RKO (cell line): ENCODE results near the gene PPP3R2.

Source experiments
- DNase-seq: peaks from one replicate; pipeline ENCODE4 v3.0.0-alpha.2; 2016; ENCODE audit warnings: low spot score

Gene PPP3R2, protein sequence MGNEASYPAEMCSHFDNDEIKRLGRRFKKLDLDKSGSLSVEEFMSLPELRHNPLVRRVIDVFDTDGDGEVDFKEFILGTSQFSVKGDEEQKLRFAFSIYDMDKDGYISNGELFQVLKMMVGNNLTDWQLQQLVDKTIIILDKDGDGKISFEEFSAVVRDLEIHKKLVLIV

DNA sequence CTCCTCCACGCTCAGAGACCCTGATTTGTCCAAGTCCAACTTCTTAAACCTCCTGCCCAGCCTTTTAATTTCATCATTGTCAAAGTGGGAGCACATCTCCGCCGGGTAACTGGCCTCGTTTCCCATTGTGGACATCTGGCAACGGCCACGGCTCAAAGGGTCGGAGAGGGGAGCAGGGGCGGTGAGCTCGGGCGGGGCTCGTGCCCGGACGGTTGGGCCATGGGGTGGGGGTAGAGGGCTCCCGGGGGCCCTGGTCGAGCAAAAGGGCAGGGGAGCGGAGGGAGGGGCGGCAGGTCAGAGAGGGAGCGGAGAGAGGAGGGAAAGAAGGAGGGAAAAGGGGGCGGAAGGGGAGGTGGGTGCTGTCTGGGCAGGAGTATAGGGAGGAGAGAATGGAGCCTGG lies at the start of gene PPP3R2:
PPP3R2 (minus strand) TSS at position 174 of the 400 bp plus-strand sequence; CDS start at position 126, 48 bp downstream.
- no peak for DNase-seq

DNA sequence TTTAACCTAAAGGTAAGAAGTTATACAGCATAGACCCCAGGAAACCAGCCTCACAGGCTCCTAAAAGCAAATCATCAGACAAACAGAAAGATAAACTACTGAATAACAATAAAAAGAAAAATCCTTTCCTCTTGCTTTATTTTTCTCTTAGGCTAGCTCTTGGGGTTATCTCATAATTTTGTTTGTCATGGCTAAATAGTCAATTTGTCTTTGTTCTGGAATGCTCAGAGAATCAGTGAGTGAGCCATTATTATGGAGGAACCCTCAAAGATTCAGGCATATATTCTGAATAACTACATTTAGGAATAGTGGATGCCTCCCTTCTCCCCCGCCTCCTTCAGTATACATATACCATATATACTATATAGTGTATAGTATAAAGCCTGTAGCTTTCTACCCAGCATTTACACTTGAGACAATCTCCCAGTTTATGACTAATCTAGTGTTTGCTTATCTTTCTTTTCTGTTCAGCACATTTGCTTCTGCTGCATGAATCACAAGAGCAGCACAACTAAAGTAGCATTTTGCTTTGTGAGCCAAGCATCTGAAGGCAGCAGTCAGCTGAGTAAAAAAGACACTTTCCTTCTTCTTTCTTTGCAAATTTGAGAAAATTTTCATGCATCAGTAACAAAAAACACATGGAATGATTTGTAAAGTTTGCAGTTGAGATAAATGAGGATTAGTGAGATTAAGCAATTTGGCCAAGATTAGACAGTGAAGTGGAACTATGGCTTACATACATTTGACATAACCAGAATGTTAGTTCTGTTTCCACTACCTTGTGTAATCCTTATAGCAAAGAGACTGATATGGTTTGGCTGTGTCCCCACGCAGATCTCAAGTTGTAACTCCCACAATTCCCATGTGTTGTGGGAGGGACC lies 45.3 kb upstream of the PPP3R2 start:
- no peak for DNase-seq

DNA sequence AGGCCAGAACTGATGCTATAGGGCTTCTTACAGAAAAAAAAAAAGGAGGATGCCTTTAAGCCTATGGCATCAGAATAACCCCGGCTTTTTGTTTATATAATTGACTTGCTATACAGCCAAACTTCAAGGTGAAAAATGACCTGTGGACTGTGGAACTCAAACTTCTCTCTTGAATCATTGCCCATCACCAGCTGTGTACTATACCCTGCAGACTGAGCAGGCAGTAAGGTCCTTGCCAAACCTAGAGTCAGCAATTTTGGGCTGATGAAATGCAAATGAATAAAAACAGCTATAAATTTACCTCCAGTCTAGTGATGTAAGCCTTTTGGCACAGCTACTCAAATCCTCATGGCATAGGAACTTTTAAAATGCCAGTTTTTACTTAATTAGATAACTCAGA lies 44.5 kb upstream of the PPP3R2 start:
- no peak for DNase-seq

DNA sequence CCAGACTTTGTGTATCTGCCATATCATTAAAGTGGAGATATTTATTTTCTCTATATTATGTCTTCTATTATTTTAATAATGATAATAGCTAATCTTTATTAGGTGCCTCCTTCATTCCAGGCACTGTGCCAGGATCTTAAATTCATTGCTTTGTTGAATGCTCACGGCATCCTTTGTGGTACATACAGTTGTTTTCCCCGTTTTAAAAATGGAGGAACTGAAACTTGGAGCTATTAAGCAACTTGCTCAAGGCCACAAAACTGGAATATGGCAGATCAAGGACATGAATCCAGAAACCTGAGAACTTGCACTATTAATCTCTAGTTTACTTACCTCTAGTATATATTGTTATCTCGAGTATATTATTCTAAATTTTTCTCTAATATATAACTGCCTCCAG lies 41.5 kb upstream of the PPP3R2 start:
- DNase-seq = no peak

DNA sequence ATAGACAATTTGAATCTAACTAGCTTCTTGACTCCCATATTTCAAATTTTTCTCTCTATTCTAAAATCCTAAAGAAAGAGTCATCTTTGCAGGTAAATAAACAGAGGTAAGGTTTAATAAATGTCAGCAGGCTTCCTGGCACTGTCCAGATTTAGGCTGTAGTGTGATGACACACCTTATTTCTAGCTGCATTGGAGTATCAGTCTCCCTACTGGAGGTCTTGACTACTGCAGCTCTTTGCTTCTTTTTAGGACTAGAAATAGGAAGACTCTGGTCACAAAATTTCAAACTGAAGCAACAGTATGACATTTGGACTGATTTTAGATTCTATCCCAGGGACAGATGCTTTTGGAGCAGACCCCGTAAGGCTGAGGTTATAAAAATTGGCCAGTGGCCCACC lies 40.7 kb upstream of the PPP3R2 start:
- peak; percentile 39 for DNase-seq

DNA sequence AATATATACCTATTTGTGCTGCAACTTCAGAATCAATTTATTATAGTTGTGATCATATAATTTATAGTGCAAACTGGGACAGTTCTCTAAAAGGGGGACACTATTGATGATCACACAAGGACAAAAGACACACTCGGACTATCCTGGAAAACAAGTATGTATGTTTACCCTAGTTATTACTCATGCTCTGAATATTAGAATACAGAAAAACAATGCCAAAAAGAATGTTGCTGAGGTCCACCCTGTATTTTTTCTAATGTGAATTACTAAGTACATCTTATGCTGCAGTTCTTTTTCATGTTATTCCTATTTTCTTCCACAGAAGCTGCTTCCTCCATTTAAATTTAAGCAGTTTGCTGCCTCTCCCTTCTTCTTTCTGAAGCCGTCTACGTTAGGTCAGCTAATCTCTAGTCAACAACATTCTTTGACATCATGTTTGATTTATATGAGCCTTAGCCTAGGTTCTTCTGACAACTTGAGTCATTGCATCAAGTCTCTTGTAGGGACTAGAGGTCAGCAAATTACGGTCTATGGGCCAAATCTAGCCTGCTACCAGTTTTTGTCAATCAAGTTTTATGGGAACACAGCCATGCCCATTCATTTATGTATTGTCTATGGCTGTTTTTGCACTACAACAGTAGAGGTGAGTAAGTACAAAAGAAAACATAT lies 40.1 kb upstream of the PPP3R2 start:
- DNase-seq = no peak

DNA sequence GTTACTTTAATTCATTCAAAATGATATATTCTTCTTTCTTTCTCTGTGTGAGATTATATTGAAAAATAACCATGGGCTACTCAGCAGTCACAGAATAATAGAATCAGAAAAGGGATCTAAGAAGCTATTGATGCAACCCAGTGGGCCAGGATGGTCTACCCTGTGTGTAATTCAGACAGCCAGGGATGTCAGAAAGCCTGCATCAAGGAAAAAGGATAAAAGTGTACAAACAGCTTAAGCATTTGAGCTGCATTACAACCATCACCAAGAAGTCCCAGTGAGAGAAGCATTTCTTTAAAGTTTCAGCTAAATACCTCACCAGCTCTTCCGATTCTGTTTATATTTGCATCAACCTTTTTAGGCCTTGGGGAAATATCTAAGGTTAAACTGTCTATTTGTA lies 37.8 kb upstream of the PPP3R2 start:
- DNase-seq = no peak

DNA sequence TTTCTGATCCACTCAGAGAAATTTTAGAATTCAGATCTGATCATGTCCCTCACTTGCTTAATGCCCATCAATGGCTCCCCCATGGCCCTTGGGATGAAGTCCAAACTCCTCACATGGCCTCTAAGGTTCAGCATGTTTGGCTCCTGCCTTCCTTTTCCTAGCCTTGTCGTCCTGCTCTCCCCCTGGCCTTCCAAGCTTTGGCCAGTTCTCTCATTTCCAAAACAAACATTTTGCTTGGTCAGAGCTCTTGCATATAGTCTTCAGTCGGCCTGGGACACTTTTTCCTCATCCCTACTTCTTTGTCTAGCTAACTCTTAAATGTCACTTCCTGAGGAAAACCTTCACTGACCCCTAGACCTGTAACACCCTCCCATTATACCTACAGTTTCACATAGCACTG lies 37.1 kb upstream of the PPP3R2 start:
- no peak for DNase-seq

DNA sequence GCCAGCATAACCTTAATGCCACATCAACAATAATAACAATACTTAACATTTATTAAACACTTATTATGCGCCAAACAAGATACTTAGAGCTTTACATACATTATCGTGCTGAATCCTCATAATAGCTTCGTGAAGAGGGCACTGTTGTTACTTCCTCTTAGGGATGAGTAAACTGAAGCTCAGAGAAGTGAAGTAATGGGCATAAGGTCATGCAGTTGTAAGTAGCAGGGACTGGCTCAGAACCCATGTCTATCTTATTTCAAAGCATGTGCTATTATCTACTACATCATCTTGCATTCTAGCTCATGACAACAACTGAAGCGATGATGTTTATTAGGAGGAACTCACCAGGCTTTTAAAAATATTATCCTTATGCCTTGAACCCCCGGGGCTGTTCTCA lies 34.9 kb upstream of the PPP3R2 start:
- no peak for DNase-seq

DNA sequence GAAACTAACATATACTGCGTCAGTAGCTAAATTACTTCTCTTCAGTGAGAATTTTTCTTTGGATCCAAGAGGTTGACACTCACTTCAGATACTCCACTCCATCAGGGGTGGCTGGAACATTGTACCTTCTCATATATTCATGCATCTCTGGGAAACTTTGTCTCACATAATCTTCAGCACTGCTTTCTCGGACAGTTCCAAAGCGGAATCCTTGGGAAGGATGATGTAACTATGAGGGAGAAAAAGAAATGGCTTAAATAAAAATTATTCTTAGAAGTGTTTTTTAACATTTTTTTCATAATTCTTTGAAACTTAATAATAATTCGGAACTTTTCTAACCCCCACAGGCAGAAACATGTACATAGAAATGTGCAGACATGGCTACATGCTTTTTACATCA lies 33.4 kb upstream of the PPP3R2 start:
- DNase-seq = peak; percentile 58

DNA sequence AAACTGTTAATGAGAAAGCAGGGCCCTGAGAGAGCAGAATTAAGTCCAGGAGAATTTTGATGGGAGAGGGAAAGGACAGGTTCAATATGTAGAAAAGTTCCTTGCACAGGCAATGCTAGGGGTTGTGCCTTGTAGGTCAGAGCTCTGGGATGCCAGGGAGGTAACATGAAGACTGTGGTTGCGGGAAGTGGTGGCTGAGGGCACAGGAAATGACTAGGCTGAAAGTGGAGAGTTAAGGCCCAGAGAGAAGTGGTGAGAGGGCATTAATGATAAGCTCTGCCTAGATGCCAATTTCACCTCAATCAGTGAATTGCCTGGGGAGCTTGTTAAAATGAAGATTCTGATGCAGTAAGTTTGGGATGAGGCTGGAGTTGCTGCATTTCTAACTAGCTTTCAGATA lies 31.5 kb upstream of the PPP3R2 start:
- DNase-seq = no peak

DNA sequence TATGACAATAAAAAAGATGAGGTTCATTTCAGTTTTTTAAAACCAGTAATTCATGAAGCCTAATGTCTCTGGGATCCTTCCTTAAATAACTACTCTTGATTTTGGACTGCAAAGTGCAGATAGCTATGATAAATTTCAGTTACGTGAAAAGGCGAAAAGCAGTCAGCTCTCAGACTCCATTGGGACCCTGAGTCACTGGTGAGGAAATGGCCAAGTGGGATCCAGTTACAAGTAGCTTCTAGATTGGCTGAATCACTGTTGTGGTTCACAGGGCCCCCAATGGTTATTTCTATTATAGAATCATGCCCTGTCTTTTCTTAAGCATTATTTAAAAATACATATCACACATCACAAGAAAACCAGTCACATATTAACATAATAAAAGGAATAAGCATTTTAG lies 31.1 kb upstream of the PPP3R2 start:
- DNase-seq = peak; percentile 29

DNA sequence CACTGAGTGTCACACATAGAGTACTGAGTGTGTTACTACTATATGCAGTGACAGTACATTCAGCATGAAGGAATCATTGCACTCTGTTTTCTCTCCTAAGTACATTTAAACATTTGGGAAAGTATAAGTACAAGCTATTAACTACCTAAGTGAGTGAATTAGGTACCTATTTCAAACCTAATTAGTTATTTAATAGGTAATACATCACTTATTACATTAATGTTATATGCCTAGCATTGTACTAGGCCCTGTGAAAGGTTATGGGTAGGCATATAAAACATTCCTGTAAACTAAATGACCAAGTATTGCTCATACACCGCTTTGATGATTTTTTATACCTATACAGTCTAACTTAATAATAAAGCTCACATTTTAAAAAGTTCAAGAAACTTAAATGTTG lies 25.7 kb upstream of the PPP3R2 start:
- no peak for DNase-seq

DNA sequence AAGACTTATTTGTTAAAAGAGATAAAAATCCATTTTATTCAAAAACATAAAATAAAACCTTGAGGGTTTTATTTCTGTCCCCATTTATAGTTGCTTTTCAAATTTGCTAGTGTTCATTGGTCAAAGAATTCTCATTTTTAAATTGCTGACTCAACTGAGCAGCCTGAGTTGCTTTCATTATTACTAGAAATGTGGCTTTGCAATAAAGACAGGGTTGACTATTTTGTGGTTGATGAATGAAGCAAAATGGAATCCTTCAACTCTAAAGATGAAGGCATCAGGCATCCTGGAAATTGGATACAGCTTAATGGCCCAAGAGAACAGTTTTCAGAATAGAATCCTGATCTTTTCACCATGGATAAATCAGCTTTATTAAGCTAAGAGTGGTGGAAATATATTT lies 23.9 kb upstream of the PPP3R2 start:
- no peak for DNase-seq

DNA sequence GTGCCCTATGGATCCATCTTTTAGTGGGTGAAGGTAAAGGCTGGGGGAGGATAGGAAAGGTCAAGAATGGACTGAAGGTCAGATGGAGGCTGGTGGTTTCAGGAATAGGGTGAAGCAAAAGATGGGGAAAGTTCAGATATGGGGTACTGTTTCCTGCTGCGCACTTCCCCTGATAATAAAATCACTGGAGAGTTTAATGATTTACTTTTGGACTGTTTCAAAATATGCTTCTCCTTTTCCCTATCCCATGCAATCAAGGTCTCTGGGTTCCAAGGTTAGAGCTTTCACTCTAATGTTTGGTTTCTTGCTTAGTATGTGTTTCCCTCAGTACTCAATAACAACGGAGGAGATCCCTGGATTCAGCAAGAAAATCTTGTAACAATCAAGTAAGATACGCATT lies 10.8 kb upstream of the PPP3R2 start:
- DNase-seq = no peak

DNA sequence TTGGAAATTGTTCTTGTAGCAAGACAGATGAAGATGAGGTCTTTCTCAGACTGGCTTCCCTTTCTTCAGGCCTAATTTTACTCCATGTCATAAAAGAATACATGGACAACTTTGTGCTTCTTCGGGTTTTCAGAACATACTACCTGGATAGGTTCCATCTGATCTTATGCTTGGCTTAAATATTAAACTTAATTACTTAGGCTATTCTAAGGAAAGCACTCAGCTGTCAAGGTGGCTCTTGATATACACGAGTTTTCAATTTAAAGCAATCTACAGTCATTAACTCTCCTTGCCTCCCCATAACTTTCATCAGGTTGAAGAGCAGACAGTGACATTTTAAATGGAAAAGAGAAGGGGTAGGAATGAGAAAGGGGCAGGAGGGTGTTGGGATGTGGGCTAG lies 9.5 kb upstream of the PPP3R2 start:
- DNase-seq = no peak

DNA sequence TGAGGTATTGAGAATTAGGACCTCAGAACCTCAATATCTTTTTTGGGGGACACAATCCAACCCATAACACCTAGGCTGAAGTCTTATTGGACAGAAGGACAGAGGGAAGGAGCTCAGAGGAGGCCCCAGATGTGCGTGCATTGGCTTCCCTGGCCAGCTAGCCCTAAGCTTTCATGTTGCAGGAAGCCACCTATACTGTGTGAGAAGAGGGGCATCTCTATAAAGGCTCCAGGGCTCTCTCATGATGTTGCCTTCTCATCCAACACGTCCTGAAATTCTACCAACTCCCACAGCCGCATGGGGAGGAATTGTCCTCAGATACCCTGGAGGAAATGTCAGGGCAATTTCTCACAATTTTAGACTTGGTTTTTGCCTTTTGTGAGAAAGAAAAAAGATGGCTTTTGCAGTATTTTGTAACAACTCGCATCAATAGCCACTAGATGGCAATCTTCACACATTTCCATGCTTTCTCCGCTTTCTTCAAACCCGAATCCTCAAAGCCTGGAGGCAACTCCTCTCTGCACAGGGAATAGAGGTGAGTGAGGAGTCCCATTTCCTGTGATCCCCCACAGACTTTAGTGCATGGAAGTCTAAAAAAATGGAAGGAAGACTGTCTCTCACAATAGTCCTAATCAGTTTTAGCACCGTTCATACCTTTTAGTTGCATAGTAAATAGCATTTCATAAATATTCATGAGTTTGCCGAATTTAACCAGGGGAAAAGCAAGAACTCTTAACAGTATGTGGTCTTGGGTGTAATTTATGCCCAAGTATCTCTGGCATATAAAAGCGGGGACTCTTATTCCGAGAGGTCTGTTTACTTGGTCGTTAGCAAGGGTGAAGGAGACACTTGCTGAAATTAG lies 7.4 kb upstream of the PPP3R2 start:
- DNase-seq = peak; percentile 82

DNA sequence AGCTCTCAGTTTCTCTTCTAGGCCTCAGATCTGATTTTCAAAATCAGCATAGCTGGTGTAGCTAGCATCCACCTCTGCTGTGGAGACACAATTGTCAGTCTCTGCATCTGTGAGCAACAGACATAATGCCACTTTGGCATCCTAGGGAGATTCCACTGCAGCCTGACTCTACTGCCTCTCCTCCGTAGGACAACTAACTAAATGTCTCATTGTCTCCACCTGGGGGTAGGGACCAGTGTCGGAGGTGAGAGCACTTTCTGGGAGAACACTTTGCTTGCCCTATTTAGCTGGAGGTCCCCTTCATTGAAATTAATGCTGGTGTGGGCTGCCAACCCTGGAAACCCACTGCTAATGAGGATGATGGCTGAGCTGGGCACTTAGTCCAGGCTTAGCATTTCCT lies 1.4 kb downstream of the PPP3R2 start:
- DNase-seq = no peak

DNA sequence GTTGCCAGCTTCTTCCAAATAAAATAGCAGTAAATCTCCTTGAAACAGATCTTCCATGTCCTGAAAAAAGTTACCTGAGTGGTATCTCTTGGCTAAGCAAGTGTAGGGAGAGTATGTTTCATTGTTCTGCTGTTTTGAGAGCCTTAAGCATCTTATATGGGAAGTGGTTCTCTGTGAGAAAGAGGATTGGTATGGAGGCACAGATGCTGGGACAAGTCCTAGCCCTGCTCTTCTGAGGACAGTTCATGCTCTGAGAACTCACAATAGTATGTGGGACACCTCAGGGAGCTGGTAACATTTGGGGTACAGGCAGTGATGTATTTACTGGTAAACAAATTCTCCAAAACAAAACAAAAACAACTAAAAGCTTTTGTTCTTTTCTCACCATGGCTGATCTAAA lies 2.0 kb downstream of the PPP3R2 start:
- no peak for DNase-seq

DNA sequence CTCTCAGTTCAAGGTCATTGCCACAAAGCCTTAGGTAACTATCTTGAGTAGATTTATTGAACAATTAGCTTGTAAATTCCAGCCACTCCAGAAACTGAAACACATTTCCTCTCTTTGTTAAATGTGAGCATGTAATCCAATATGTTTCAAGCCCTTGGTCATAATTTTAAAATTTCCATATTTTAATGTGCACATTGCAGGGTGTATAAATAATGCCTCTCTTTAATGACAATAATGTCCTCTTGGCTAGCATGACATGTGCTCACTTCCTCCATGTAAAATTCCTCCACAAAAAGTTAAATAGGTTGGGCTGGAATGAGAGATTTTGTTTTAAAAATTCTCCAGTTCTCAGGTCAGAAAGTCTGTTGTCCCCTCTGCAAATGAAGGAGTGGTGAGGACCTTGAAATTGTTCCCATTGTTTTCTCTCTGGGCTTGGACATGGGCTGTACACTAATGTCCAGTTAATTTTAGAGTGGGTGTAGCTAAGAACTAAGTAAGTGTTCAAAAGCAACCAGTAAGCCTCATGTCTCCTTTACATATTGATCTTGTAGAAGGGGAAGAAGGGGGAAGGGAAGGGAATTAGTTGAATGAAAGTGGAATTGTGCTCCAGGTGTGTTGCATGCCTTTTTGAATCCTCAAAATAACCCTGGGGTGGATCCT lies 2.9 kb downstream of the PPP3R2 start:
- DNase-seq = no peak

DNA sequence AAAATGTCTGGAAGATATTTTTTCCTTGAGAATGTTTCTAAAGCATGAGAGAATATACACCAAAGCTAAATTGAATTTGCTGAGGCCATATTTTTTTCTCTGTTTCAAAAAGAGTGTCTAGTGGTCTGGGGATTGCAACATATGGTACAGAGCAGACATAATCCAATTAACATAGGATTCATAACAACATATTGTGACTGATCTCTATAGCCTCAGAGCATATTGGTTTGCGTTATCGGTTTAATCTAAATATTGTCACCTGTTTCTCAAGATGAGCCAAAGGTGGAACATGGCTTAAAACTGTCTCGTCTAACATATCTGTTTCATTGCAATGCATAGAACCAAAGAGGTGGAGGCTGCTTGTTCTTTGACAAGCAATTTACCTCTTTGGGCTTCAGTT lies 3.9 kb downstream of the PPP3R2 start:
- DNase-seq = no peak

DNA sequence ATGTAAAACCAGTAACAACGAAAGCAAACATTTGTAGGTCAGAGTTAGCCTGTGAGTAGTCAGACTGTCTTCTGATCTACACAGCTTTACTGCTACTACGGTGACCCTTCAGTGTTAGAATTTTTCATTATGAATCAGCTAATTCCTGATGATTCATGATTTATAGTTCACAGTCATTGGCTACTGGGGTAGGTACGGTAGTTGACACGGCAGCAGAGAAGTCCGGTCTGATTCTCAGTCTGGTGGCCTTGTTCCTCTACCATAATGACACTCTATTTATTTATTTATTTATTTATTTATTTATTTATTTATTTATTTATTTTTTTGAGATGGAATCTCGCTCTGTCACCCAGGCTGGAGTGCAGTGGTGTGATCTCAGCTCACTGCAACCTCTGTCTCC lies 4.7 kb downstream of the PPP3R2 start:
- peak; percentile 95 for DNase-seq
